K562 (cell line): ENCODE data around the gene SLC16A5. TPM values are rescaled to one million over a fixed set of nuclear protein-coding genes. Genes with fewer than 3 reads are reported as not detected.
A peak's percentile ranks its signal among the peaks of the same experiment; 100 is the strongest.

Experiments used
- CEBPG ChIP-seq, 3 experiments: fragments of 200-800 bp in 1 of 3; sonication (Bioruptor generic) in 1 of 3; sonication (generic) in 1 of 3; formaldehyde crosslinking in 1 of 3; IDR thresholded peaks in 2 of 3; conservative IDR thresholded peaks in 1 of 3; 2 replicates each; pipeline versions ENCODE4 v1.6.1 to v1.8.0; 2016 to 2022; ENCODE audit warnings: missing compliant biosample characterization in 2 of 3, missing genetic modification characterization in 2 of 3, mild to moderate bottlenecking in 1 of 3, missing genetic modification reagents in 1 of 3
- CHAMP1 ChIP-seq: fragments of 450-650 bp; IDR thresholded peaks from 2 replicates; pipeline ENCODE4 v1.6.1; 2016; ENCODE audit warnings: mild to moderate bottlenecking
- HDAC1 ChIP-seq, 2 experiments: fragments of 450-650 bp; IDR thresholded peaks; 2 replicates each; pipeline ENCODE4 v1.6.1; 2016 to 2017; ENCODE audit warnings: inconsistent platforms in 1 of 2, mild to moderate bottlenecking in 1 of 2, moderate library complexity in 1 of 2
- HNRNPLL ChIP-seq: fragments of 200-400 bp; formaldehyde crosslinking; IDR thresholded peaks from 2 replicates; pipeline ENCODE4 v1.6.1; 2017; ENCODE audit warnings: low read length, low read depth, mild to moderate bottlenecking; ENCODE audit not compliant: poor library complexity, severe bottlenecking
- KAT7 ChIP-seq: sonication (generic); formaldehyde crosslinking; IDR thresholded peaks from 2 replicates; pipeline ENCODE4 v1.8.0; 2022; ENCODE audit warnings: missing genetic modification reagents, mild to moderate bottlenecking, borderline replicate concordance
- NR2F6 ChIP-seq: fragments of 450-650 bp; formaldehyde crosslinking; IDR thresholded peaks from 2 replicates; pipeline ENCODE4 v1.4.0; 2020; ENCODE audit warnings: mild to moderate bottlenecking
- RUNX1 ChIP-seq: sonication (generic); IDR thresholded peaks from 2 replicates; pipeline ENCODE4 v1.6.1; 2016; ENCODE audit warnings: antibody characterized with exemption, low read depth
- TEAD1 ChIP-seq, 2 experiments: fragments of 450-650 bp in 1 of 2; sonication (generic) in 1 of 2; formaldehyde crosslinking; IDR thresholded peaks; 2 replicates each; pipeline versions ENCODE4 v1.4.0 to v1.8.0; 2020 to 2022; ENCODE audit warnings: mild to moderate bottlenecking in 2 of 2, missing genetic modification reagents in 1 of 2
- ZNF133 ChIP-seq: fragments of 250-450 bp; sonication (Bioruptor Pico); IDR thresholded peaks from 2 replicates; pipeline ENCODE4 v1.4.0; 2020; ENCODE audit warnings: mild to moderate bottlenecking
- polyA plus RNA-seq, 8 experiments: library from polyadenylated mRNA; depleted of rRNA in 4 of 8; stranded (reverse) in 5 of 8; unstranded in 3 of 8; fragments of >200 nt; fragmentation: Nextera tagmentation in 2 of 8; fragmentation: Illumina TruSeq in 1 of 8; extraction: Ambion mirVana in 2 of 8; extraction: Trizol in 1 of 8; gene quantifications; 2 replicates each; pipeline versions ENCODE4 v1.2.1 to v1.2.3, GENCODE V29; 2011 to 2014; ENCODE audit warnings: inconsistent platforms in 1 of 8, missing spikeins in 1 of 8
- total RNA-seq, 7 experiments: library from RNA; depleted of rRNA in 6 of 7; stranded (reverse); fragments of >200 nt in 6 of 7; fragmentation: Illumina TruSeq in 2 of 7; extraction: Trizol in 2 of 7; gene quantifications; 2 replicates each; pipeline versions ENCODE4 v1.2.1 to v1.2.3, GENCODE V29; 2011 to 2021; ENCODE audit warnings: low replicate concordance in 1 of 7
- TF ChIP-seq, protein P1 (sequence below): IDR thresholded peaks from 2 replicates; pipeline ENCODE4 v1.6.1; 2016; ENCODE audit warnings: missing genetic modification characterization, missing compliant biosample characterization
- TF ChIP-seq, protein P2 (sequence below), 2 experiments: IDR thresholded peaks; 2 replicates each; pipeline ENCODE4 v1.6.1; 2011; ENCODE audit warnings: borderline replicate concordance in 1 of 2, control low read depth in 1 of 2, low read depth in 1 of 2, low read length in 1 of 2, mild to moderate bottlenecking in 1 of 2, mixed read lengths in 1 of 2, moderate library complexity in 1 of 2; ENCODE audit not compliant: insufficient read depth in 1 of 2, insufficient read length in 1 of 2, poor library complexity in 1 of 2, severe bottlenecking in 1 of 2; ENCODE audit errors: extremely low read depth in 1 of 2
- TF ChIP-seq, protein P3 (sequence below): fragments of 450-650 bp; formaldehyde crosslinking; IDR thresholded peaks from 2 replicates; pipeline ENCODE4 v1.4.0; 2022; ENCODE audit warnings: mild to moderate bottlenecking, moderate library complexity

SLC16A5 gene
- total and polyA plus RNA-seq, 9 of the 15 experiments (the other 6 are each of a cell fraction or from before 2014, with no cell fraction given): 0.06 to 2.6 (median 0.91) TPM

DNA sequence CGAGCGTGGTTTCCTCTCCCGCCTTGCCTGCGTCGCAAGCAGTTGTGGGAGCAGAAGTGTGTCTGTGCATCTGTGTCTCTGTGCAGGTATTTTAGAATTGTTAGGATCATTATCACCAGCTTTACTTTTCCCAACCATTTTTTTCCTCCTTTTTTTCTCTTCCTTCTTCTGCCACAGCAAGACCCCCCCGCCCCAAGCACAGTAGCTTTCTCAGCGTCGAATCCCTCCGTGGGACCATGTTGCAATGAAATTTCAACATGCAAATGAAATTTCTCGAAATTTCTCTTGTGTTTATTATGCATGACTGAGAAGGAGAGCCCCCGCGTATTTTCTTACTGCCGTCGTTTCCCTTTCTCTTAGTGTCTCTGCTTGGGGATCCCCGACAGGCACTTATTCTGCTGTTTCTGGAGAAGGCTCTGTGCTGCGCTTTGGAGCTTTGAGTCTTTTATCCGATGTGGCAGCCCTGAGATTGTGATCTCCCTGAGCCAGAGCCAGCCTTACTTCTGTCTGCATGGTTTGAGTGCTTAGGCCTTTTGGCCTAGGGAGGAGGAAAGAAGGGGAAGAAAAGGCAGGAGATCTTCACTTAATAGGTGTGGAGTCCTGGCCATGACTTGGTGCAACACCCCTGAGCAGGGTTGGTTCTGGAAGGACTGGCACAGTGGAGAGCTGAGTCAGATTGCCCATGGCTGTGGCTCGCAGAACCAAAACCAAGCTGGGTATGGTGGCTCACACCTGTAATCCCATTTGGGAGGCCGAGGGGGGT is 27.0 kb downstream of the SLC16A5 start (continued):
- 0 out of 2 replicates have a peak, but pooled peaks have one; percentile 33 for TF ChIP-seq CEBPG (CRISPR knock-in tag; IDR thresholded peaks at IDR 0.05)
- TF ChIP-seq CEBPG (tag; conservative IDR thresholded peaks at IDR 0.05 in 1 of 2, IDR thresholded peaks at IDR 0.05 in 1 of 2): no peak
- peak; percentile 9 for TF ChIP-seq HNRNPLL
- 0 out of 2 replicates have a peak, but pooled peaks have one; percentile 69 for TF ChIP-seq KAT7 (CRISPR knock-in tag)
- no peak for TF ChIP-seq ZNF133 (CRISPR knock-in tag)
- 0 out of 2 replicates have a peak, but pooled peaks have one; percentile 48 for TF ChIP-seq RUNX1
- 0 out of 4 replicates have a peak, but pooled peaks of 1 of the 2 experiments have one; percentile 0 for TF ChIP-seq HDAC1 (IDR thresholded peaks at IDR 0.05)
- TF ChIP-seq CHAMP1: no peak
- TF ChIP-seq, protein P1, sequence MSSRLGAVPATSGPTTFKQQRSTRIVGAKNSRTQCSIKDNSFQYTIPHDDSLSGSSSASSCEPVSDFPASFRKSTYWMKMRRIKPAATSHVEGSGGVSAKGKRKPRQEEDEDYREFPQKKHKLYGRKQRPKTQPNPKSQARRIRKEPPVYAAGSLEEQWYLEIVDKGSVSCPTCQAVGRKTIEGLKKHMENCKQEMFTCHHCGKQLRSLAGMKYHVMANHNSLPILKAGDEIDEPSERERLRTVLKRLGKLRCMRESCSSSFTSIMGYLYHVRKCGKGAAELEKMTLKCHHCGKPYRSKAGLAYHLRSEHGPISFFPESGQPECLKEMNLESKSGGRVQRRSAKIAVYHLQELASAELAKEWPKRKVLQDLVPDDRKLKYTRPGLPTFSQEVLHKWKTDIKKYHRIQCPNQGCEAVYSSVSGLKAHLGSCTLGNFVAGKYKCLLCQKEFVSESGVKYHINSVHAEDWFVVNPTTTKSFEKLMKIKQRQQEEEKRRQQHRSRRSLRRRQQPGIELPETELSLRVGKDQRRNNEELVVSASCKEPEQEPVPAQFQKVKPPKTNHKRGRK (tag): peak; percentile 86
- TF ChIP-seq, protein P2, sequence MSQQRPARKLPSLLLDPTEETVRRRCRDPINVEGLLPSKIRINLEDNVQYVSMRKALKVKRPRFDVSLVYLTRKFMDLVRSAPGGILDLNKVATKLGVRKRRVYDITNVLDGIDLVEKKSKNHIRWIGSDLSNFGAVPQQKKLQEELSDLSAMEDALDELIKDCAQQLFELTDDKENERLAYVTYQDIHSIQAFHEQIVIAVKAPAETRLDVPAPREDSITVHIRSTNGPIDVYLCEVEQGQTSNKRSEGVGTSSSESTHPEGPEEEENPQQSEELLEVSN (IDR thresholded peaks at IDR 0.05; ENCODE audit: borderline replicate concordance in 1 of 2, extremely low read depth in 1 of 2, insufficient read depth in 1 of 2, insufficient read length in 1 of 2, low read depth in 1 of 2, low read length in 1 of 2, poor library complexity in 1 of 2, severe bottlenecking in 1 of 2): peak in 1 of 2 experiments; percentile 56
- no peak for TF ChIP-seq NR2F6 (CRISPR knock-in tag)
- TF ChIP-seq, protein P3, sequence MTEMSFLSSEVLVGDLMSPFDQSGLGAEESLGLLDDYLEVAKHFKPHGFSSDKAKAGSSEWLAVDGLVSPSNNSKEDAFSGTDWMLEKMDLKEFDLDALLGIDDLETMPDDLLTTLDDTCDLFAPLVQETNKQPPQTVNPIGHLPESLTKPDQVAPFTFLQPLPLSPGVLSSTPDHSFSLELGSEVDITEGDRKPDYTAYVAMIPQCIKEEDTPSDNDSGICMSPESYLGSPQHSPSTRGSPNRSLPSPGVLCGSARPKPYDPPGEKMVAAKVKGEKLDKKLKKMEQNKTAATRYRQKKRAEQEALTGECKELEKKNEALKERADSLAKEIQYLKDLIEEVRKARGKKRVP (CRISPR knock-in tag): 0 out of 2 replicates have a peak, but pooled peaks have one; percentile 24
- no peak for TF ChIP-seq TEAD1 (CRISPR knock-in tag; IDR thresholded peaks at IDR 0.05)
